Neural progenitor cell (in vitro differentiated cells): ENCODE results near the gene NELFA.

Experiments used
- EZH2 ChIP-seq: fragments of 200-600 bp; sonication (generic); IDR thresholded peaks from 2 replicates; pipeline ENCODE4 v1.6.1; 2017; ENCODE audit warnings: antibody characterized with exemption, mild to moderate bottlenecking, moderate library complexity
- EZH2phosphoT487 ChIP-seq: fragments of 200-600 bp; sonication (generic); IDR thresholded peaks from 2 replicates; pipeline ENCODE4 v1.6.1; 2017; ENCODE audit warnings: antibody characterized with exemption
- TF ChIP-seq, protein P1 (sequence below): fragments of 200-600 bp; sonication (generic); IDR thresholded peaks from 2 replicates; pipeline ENCODE4 v1.5.1; 2017; ENCODE audit warnings: antibody characterized with exemption, mild to moderate bottlenecking

DNA sequence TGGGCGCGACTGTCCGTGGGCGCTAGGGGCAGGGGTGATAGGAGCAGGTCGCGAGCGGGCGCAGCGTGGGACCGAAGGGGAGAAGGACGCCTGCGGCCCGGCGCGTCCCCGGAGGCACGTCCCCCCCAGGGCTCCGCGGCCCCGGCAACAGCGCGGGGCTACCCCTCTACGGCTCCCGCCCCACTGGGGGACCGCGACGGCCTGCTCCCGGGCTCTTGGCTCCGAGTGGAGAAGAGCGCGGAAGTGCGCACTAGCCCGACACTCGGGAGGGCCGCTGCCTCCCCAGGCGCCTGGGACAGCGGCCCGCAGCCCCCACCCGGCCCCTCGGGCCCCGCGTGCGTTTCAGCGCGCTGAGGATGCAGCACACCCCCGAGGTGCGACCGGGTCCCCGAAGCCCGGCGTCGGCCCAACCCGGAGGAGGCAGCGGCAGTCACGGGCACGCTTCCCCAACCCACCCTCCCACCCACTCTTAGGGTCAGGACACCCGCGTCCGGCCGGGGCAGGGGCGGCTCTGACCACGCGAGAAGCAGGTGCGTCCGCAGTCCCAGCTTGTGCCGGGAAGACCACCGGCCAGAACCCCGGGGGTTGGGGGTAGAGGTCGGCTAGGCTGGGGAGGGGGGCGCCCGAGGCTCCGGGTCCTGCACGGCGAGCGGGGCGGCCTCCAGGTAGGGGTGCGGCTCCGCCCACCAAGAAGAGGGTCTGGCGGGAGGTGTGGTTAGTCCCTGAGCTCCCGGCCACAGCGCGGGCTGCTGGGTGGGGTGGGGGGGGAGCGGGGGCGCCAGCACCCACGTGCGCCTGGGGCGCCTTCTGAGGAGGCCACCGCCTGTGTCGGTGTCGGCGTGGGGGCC is 31.8 kb upstream of the NELFA start:
- TF ChIP-seq, protein P1, sequence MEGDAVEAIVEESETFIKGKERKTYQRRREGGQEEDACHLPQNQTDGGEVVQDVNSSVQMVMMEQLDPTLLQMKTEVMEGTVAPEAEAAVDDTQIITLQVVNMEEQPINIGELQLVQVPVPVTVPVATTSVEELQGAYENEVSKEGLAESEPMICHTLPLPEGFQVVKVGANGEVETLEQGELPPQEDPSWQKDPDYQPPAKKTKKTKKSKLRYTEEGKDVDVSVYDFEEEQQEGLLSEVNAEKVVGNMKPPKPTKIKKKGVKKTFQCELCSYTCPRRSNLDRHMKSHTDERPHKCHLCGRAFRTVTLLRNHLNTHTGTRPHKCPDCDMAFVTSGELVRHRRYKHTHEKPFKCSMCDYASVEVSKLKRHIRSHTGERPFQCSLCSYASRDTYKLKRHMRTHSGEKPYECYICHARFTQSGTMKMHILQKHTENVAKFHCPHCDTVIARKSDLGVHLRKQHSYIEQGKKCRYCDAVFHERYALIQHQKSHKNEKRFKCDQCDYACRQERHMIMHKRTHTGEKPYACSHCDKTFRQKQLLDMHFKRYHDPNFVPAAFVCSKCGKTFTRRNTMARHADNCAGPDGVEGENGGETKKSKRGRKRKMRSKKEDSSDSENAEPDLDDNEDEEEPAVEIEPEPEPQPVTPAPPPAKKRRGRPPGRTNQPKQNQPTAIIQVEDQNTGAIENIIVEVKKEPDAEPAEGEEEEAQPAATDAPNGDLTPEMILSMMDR, result no peak
- TF ChIP-seq EZH2 (peak; percentile 88), EZH2phosphoT487 (peak; percentile 92)
